ENCODE data around the gene GLT6D1. TPM values are rescaled to one million over a fixed set of nuclear protein-coding genes. Genes with fewer than 3 reads are reported as not detected.

Gene GLT6D1
- total and polyA plus RNA-seq, 2 donors (not counting 3 experiments of a cell fraction or from before 2014, with no cell fraction given) = not detected

GRCh38 chr9:135677641-135678168 lies 38.4 kb upstream of the GLT6D1 start:
- no peak for FAIRE-seq
- no peaks in the 10 kb centered on the region for H3K4me1 ChIP-seq (ENCODE audit: control insufficient read depth, extremely low read depth, insufficient read depth, low read length)
- H3K79me2 ChIP-seq (ENCODE audit: control insufficient read depth, insufficient read depth, low read length) = no peaks in the 10 kb centered on the region
- intact Hi-C loops (cut with micrococcal nuclease) = no loop called here
- ChIA-PET CTCF (interaction anchor here (0.6 kb wide), 1 partner anchor 76 kb away, joined by 4 read pairs; no protein-coding TSS in a partner anchor), POLR2A (no interaction called here)
- H3K4me3 ChIP-seq (replicated peaks in 1 of 3; ENCODE audit: insufficient read depth in 1 of 3, low read depth in 1 of 3, low read length in 3 of 3) = no peak overlapping the region
- DNase-seq (ENCODE audit: low read depth, low spot score) = no peak
- no peak overlapping the region for H3K9ac ChIP-seq (replicated peaks; ENCODE audit: extremely low read depth, insufficient read depth, low read length)
- no peaks in the 10 kb centered on the region for H3K27me3 ChIP-seq (ENCODE audit: control insufficient read depth in 2 of 2, insufficient read depth in 2 of 2, low read length in 2 of 2)
- no peak overlapping the region for H3K27ac ChIP-seq (ENCODE audit: insufficient read depth, low read depth, low read length)
- TF ChIP-seq GATA2 (IDR thresholded peaks at IDR 0.05; ENCODE audit: insufficient read depth, insufficient read length, low read depth, low read length) = no peak
- no peak for TF ChIP-seq POLR2AphosphoS5 (IDR thresholded peaks at IDR 0.05; ENCODE audit: insufficient read depth, low read depth, low read length)
- no peak for TF ChIP-seq JUN (IDR thresholded peaks at IDR 0.05; ENCODE audit: borderline replicate concordance, insufficient read depth, insufficient read length, low read depth)
- no peak for TF ChIP-seq MYC (IDR thresholded peaks at IDR 0.05; ENCODE audit: low read depth, low read length)
- TF ChIP-seq EZH2 (IDR thresholded peaks at IDR 0.05; ENCODE audit: borderline replicate concordance, low read depth, low read length, severe bottlenecking) = no peak
- no peak for TF ChIP-seq MAX (IDR thresholded peaks at IDR 0.05; ENCODE audit: insufficient read depth, insufficient read length)
- TF ChIP-seq CTCF (IDR thresholded peaks at IDR 0.05; ENCODE audit: extremely low read depth in 1 of 2, insufficient read depth in 1 of 2, low read depth in 1 of 2, low read length in 2 of 2) = no peak
- TF ChIP-seq FOS (IDR thresholded peaks at IDR 0.05; ENCODE audit: borderline replicate concordance, insufficient read depth, low read length) = no peak
- TF ChIP-seq POLR2A (IDR thresholded peaks at IDR 0.05; ENCODE audit: low read depth, low read length) = no peak
- no peaks in the 10 kb centered on the region for H3K36me3 ChIP-seq (ENCODE audit: control insufficient read depth in 2 of 2, extremely low read depth in 1 of 2, insufficient read depth in 2 of 2, low read length in 2 of 2)
- no peaks in the 10 kb centered on the region for H3K9me3 ChIP-seq (replicated peaks; ENCODE audit: control insufficient read depth, insufficient read depth, low read length)
- H3K9me1 ChIP-seq (replicated peaks; ENCODE audit: control insufficient read depth, extremely low read depth, insufficient read depth, low read length) = no peaks in the 10 kb centered on the region
- no peak overlapping the region for H3K4me2 ChIP-seq (ENCODE audit: insufficient read depth, low read length)
- no TSS peak for BruUV-seq (replicated peaks)
- H4K20me1 ChIP-seq (replicated peaks; ENCODE audit: control insufficient read depth, extremely low read depth, insufficient read depth, low read length) = no peaks in the 10 kb centered on the region
- H2AFZ ChIP-seq (ENCODE audit: low read depth, low read length) = no peak overlapping the region
- dilution Hi-C loops (cut with MboI; ENCODE audit: extremely low pct_ligation_motif_present, low sequenced_read_pairs) = no loop called here
